Activated CD4-positive, alpha-beta T cell treated with anti-CD3 and anti-CD28 coated beads, Interleukin-2, amount 10 ng/mL, durations not matched to agents 7 days and 5 days (primary cell): ENCODE results near the gene CDH4. TPM values are rescaled to one million over a fixed set of nuclear protein-coding genes. Genes with fewer than 3 reads are reported as not detected.

Experiments used
- CTCF ChIA-PET: fragments of 350-600 bp; sonication (Branson Sonifier 250); formaldehyde crosslinking; loops from one replicate; lab custom pipeline; 2021; ENCODE audit warnings: antibody characterized with exemption; lab: Charles Lee
- POLR2A ChIA-PET: fragments of 350-600 bp; sonication (Branson Sonifier 250); formaldehyde crosslinking; loops from one replicate; lab custom pipeline; 2021; ENCODE audit warnings: antibody characterized with exemption; lab: Charles Lee
- DNase-seq: peaks from one replicate; pipeline ENCODE4 v3.0.0-alpha.2; 2020
- H3K27ac Mint-ChIP-seq: one replicate; pipeline ENCODE4 v1.8.0; 2021; ENCODE audit warnings: mild to moderate bottlenecking, moderate library complexity, mixed read lengths
- H3K27me3 Mint-ChIP-seq: one replicate; pipeline ENCODE4 v1.8.0; 2021; ENCODE audit warnings: mixed read lengths
- H3K36me3 Mint-ChIP-seq: one replicate; pipeline ENCODE4 v1.8.0; 2021; ENCODE audit warnings: low read depth, mixed read lengths
- H3K4me1 Mint-ChIP-seq: one replicate; pipeline ENCODE4 v1.8.0; 2021; ENCODE audit warnings: mixed read lengths
- H3K4me3 Mint-ChIP-seq: one replicate; pipeline ENCODE4 v1.8.0; 2021; ENCODE audit warnings: mild to moderate bottlenecking, moderate library complexity, mixed read lengths
- H3K9me3 Mint-ChIP-seq: one replicate; pipeline ENCODE4 v1.8.0; 2021; ENCODE audit warnings: mixed read lengths
- total RNA-seq, 2 experiments: library from RNA; stranded (reverse); gene quantifications; one replicate each; pipeline ENCODE4 v1.2.3, GENCODE V29; 2021

The CDH4 gene
- total RNA-seq, 2 experiments from 2014 or later: not detected

DNA sequence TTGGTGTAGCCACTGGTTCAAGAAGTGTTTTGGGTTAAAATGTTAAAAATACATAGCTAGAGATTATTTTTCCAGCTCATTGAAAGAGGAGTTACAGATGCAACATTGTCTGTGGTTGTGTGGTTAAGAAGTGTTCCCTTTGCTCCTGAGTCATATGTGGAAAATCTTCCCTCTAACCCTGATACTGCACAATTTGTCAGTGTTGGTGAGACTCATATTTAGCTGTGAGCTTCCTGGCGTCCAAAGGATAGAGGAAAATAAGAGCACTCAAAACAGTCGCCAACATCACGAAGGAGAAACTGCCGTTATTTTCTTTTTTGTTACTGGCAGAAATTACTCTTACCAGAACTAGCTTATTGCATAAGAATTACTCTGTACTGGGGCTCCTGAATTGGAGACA lies 250.4 kb downstream of the CDH4 start:
- Mint-ChIP-seq H3K4me3 (no peak overlapping the region), H3K9me3 (peaks cover 3% of the 10 kb centered on the region), H3K27me3 (no peaks in the 10 kb centered on the region), H3K36me3 (no peaks in the 10 kb centered on the region), H3K27ac (no peak overlapping the region), H3K4me1 (no peaks in the 10 kb centered on the region)
- CTCF ChIA-PET: interaction anchor here (1.1 kb wide), 1 partner anchor 22 kb away, joined by 3 read pairs; no protein-coding TSS in a partner anchor
- POLR2A ChIA-PET: no interaction called here
- DNase-seq: no peak

DNA sequence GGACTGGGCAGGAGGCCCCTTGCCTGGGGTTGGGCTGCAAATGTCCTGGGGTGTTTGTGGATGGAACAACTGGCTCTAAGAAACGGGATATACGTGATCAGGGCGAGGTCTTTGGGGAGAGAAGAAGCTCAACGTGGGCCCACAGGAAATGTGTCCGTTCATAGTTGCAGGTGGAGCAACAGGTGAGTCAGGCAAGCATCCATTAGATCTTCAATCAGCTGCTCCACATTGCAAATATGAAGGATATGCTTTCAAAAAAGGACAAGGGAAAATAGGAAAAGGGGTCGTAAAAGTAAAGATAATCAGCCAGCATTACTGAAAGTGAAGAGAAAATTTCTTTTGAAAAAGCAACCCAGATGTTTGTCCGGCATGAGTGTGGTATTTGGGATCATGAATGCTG lies 251.0 kb downstream of the CDH4 start:
- Mint-ChIP-seq H3K9me3 (peaks cover 3% of the 10 kb centered on the region), H3K4me3 (no peak overlapping the region), H3K27ac (no peak overlapping the region), H3K27me3 (no peaks in the 10 kb centered on the region), H3K36me3 (no peaks in the 10 kb centered on the region), H3K4me1 (no peaks in the 10 kb centered on the region)
- CTCF ChIA-PET: no interaction called here
- DNase-seq: no peak
- POLR2A ChIA-PET: no interaction called here

DNA sequence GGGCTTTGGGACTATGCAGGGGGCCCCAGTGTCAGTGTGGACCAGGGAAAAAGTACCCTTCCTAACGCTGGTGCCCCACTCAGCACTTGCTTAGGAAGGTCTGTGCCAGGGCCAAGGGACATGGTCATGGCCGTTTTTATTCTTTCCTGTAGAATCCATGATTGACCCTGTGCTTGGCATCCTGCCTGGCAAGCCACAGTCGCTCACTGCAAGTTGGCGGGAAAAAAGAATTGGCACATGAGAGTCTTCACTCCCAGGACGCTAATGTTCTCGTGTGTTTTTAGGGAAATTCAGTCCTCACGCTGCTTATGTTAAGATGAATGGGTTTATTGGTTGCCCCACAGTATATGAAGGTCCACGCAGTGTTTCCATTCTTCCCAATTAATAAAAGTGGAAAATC lies 253.4 kb downstream of the CDH4 start:
- Mint-ChIP-seq H3K4me1 (no peaks in the 10 kb centered on the region), H3K36me3 (no peaks in the 10 kb centered on the region), H3K27ac (no peak overlapping the region), H3K9me3 (peaks cover 3% of the 10 kb centered on the region), H3K4me3 (no peak overlapping the region), H3K27me3 (no peaks in the 10 kb centered on the region)
- no peak for DNase-seq
- ChIA-PET CTCF (no interaction called here), POLR2A (no interaction called here)

DNA sequence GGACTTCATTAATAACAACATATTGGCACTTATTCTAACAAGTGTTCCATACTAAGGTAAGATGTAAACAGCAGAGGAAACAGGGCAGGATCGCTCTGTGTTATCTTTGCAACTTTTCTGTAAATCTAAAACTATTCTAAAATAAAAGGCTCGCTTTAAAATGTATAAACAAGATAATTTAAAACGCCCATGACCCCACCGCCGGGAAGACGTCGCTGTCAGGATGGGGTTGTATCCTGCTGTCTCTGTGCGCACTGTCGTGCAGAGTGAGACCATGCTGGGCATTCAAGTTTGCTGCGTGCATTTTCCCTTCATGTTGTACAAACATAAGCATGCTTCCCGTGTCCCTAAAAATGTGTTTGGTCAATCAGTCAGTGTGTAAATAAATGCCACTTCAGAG lies 255.7 kb downstream of the CDH4 start:
- H3K4me1 Mint-ChIP-seq: no peaks in the 10 kb centered on the region
- ChIA-PET POLR2A (no interaction called here), CTCF (no interaction called here)
- no peak overlapping the region for H3K27ac Mint-ChIP-seq
- H3K9me3 Mint-ChIP-seq: no peaks in the 10 kb centered on the region
- H3K27me3 Mint-ChIP-seq: no peaks in the 10 kb centered on the region
- no peak for DNase-seq
- no peak overlapping the region for H3K4me3 Mint-ChIP-seq
- no peaks in the 10 kb centered on the region for H3K36me3 Mint-ChIP-seq

DNA sequence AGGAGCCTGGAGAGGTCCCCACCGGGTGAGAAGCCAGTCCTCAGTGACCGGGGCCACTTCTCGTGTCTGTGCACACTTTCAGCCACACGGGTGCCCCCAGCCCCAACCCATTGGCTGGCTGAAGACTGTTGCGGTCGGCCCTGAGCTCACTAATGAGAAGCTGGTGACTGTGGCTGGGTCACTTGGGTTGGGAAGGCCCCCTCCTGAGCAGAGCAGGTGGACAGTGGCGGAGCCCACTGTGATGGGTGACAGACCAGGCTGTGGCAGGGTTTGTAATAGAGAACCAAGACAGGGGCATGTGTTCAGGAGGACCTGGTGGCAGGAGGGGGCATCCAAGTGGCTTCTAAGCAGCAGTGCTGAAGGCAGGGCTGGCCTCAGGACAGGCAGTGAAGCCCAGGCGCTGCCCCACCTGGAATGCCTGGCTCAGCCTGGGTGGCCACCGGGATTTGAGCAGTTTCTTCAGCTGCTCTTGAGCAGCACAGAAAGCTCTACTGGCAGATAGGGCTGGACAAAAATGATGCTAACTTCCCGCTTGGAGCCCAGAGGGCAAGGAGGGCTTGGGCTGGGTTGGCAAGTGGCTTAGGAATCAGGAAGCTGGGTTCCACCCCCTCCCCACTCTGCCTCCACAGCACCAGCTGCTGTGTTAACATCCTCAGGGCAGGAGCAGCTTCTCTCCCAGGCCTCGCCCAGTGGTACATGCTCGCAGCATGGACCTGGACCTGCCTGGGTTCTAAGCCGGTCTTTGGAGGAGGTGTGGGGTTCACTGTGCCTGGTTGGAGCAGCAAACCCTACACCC lies 256.4 kb downstream of the CDH4 start:
- H3K27me3 Mint-ChIP-seq: no peaks in the 10 kb centered on the region
- ChIA-PET POLR2A (no interaction called here), CTCF (no interaction called here)
- no peak overlapping the region for H3K4me3 Mint-ChIP-seq
- H3K36me3 Mint-ChIP-seq: no peaks in the 10 kb centered on the region
- no peak for DNase-seq
- H3K4me1 Mint-ChIP-seq: no peaks in the 10 kb centered on the region
- no peak overlapping the region for H3K27ac Mint-ChIP-seq
- H3K9me3 Mint-ChIP-seq: no peaks in the 10 kb centered on the region

DNA sequence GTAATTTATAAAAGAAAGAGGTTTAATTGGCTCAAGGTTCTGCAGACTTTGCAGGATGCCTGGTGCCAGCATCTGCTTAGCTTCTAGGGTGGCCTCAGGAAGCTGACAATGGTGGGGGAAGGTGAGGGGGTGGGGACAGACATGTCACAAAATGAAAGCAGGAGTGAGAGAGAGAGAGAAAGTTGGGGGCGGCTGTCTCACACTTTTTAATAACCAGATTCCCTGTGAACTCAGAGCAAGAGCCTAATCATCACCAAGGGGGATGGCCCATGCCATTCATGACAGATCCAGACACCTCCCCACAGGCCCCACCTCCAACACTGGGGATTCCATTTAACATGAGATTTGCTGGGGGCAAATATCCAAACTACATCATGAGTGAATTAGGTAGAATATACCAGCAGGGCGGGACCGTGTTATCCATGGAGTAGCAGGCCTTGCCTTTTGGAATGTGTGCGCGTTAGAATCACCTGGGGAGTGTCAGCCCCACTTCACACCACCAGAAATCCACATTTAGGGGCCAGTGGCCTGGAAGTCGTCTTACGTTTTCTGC lies 258.8 kb downstream of the CDH4 start:
- H3K4me1 Mint-ChIP-seq: no peaks in the 10 kb centered on the region
- H3K27ac Mint-ChIP-seq: no peak overlapping the region
- ChIA-PET POLR2A (no interaction called here), CTCF (no interaction called here)
- H3K27me3 Mint-ChIP-seq: no peaks in the 10 kb centered on the region
- H3K9me3 Mint-ChIP-seq: no peaks in the 10 kb centered on the region
- H3K4me3 Mint-ChIP-seq: no peak overlapping the region
- H3K36me3 Mint-ChIP-seq: no peaks in the 10 kb centered on the region
- no peak for DNase-seq

DNA sequence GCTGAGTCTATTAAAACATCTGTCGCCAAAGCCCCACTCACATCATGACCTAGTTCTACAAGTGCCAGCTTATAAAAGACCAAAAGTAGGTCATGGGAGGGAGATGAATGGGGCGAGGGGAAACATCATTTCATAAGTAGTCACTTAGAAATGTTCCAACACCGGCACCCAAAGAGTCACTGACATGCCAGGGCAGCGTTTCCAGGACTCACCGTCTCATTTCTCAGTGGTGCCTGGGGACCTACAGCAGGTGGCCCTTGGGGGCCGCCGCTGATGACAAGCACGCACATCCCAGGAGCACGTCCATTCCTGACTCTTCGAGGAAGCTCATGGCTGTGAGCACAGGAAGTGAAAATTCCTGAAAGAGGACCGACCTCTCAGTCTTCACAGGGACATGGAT lies 260.4 kb downstream of the CDH4 start:
- H3K36me3 Mint-ChIP-seq: no peaks in the 10 kb centered on the region
- POLR2A ChIA-PET: no interaction called here
- no peaks in the 10 kb centered on the region for H3K9me3 Mint-ChIP-seq
- CTCF ChIA-PET: no interaction called here
- DNase-seq: no peak
- H3K4me1 Mint-ChIP-seq: no peaks in the 10 kb centered on the region
- H3K4me3 Mint-ChIP-seq: no peak overlapping the region
- no peaks in the 10 kb centered on the region for H3K27me3 Mint-ChIP-seq
- no peak overlapping the region for H3K27ac Mint-ChIP-seq

DNA sequence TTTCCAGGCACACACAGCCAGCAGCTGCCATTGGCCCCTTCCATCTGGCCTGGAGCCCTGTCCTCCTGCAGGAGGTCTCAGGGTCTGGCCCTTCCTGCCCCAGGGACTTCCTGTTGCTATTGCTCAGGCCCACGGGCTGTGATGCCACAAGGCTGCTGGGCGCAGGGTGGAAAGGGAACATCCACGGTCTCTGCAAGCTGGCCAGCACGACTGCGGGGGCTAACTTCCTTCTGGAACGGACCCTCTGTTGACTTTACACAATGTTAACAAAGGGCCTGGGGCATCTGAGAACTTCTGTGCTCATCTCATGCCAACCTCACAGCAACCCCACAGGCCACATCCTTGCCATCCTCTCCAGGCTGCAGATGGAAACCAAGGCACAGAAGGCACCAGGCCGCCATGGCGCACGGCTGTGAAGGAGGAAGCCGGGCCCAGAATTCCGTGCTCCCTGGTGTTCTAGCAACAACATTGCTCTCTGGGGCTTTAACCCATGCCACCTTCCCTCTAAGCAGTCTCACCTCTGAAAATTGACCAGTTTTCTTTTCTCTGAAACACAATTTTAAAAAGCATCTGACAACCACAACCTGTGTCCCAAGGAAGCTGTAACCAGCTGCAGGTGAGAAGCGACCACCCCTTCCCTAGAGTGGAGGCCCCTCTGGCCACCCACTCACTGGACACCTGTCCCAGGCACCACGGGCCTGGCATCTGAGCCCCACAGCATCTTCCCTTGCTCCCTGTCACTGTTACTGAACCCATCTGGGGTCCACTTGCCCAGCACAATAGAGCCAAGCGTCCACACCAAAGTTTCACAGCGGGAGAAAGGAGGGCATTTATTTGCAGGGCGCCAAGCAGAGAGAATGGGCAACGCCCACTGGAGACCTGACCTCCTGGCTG lies 261.3 kb downstream of the CDH4 start:
- Mint-ChIP-seq H3K36me3 (no peaks in the 10 kb centered on the region), H3K27ac (no peak overlapping the region), H3K4me3 (no peak overlapping the region), H3K27me3 (no peaks in the 10 kb centered on the region), H3K9me3 (no peaks in the 10 kb centered on the region), H3K4me1 (no peaks in the 10 kb centered on the region)
- ChIA-PET CTCF (no interaction called here), POLR2A (no interaction called here)
- DNase-seq: no peak

DNA sequence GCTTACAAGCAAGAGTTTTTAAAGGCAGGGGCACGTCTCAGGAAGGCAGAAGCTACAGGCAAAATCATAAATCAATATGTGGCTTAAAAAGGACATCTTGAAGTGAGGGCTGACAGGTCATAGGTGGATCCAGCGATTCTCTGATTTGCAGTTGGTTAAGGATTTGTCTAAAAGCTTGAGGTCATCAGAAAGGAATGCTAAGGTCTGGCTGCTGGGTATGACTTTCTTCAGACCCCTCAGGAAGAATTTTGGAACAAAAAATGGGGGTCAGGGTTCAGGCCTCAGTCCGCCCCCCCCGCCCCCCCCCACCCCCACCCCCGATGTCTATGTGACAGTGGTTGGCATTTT lies 261.9 kb downstream of the CDH4 start:
- CTCF ChIA-PET: no interaction called here

DNA sequence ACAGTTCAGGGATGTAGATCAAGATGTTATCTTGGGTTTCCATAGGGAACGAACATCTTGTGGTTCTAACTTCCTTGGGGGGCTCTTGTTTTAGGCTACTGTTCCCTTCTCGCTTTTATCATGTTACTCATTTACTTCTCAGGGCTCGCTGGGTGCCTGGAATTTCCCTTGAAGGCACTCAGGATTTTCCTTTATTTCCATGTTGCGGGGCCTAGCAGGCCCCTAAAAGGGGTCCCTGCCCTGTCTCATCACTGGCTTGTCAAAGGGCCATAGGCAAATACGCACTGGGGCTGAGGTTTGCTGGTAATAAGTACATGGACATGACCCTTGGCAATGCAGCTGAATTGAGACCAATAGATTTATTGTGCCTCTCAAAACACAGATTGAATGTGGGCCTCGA lies 262.3 kb downstream of the CDH4 start:
- no peaks in the 10 kb centered on the region for H3K27me3 Mint-ChIP-seq
- H3K4me3 Mint-ChIP-seq: no peak overlapping the region
- H3K36me3 Mint-ChIP-seq: no peaks in the 10 kb centered on the region
- H3K4me1 Mint-ChIP-seq: no peaks in the 10 kb centered on the region
- POLR2A ChIA-PET: no interaction called here
- CTCF ChIA-PET: no interaction called here
- peaks cover 4% of the 10 kb centered on the region for H3K9me3 Mint-ChIP-seq
- no peak for DNase-seq
- H3K27ac Mint-ChIP-seq: no peak overlapping the region

More for the DNA sequence above, 261.9 kb downstream of the CDH4 start:
- no peaks in the 10 kb centered on the region for H3K36me3 Mint-ChIP-seq
- H3K4me1 Mint-ChIP-seq: no peaks in the 10 kb centered on the region
- no peak overlapping the region for H3K4me3 Mint-ChIP-seq
- DNase-seq: no peak
- POLR2A ChIA-PET: no interaction called here
- H3K9me3 Mint-ChIP-seq: peaks cover 4% of the 10 kb centered on the region
- no peak overlapping the region for H3K27ac Mint-ChIP-seq
- H3K27me3 Mint-ChIP-seq: no peaks in the 10 kb centered on the region

DNA sequence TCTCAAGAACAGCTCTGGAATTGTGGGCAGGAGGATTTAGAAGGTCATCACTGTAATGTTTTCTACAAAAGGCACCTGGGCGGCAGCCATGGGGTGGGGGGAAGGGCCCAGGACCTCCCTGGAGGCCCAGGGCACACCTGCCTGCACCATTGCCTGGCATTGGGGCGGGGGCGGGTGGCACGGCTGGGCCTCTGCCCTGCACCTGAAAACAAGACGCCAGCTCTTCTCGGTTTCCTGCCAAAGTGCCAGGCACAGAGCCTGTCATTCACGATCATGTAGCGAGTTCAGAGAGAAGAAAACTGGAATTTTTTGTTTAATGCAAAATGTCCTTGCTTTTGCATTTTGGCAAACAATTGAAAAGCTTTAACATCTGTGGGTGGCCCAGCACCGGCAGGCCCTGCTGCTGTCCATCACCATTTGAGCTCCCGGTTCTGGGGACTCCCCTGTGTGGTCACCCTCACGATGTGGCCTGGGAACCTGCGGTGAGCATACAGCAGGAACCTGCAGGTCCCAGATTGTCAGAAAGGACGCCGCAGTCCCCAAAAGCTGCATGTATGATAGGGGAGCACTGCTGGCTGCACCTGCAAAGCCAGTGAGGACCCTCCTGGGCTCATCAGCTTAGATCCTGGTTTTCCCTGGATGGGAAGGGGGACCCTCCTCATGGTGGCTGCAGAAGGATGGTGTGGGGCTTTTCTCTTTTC lies 262.9 kb downstream of the CDH4 start:
- Mint-ChIP-seq H3K9me3 (peaks cover 4% of the 10 kb centered on the region), H3K27me3 (no peaks in the 10 kb centered on the region), H3K36me3 (no peaks in the 10 kb centered on the region), H3K4me3 (no peak overlapping the region), H3K27ac (no peak overlapping the region), H3K4me1 (no peaks in the 10 kb centered on the region)
- POLR2A ChIA-PET: no interaction called here
- DNase-seq: no peak
- CTCF ChIA-PET: no interaction called here

DNA sequence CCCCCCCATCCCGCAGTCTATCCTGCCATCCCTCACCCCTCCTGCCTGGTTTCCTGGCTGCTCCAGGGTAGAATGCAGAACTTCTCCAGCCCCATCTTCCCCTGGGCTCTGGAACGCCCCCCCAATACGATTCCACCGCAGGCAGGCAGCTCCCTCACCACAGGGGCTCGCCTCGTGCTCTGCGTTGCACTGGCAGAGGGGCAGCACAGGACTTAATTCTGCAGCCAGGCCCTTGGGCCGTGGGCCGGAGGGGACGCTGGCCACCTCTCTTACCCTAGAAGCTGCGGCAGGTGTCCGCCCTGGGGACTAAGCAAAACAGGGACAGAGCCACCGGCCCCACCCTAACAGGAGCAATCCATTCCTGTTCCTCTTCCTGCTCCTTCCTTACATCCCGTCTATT lies 263.9 kb downstream of the CDH4 start:
- Mint-ChIP-seq H3K27me3 (no peaks in the 10 kb centered on the region), H3K9me3 (peaks cover 4% of the 10 kb centered on the region), H3K4me1 (no peaks in the 10 kb centered on the region), H3K27ac (no peak overlapping the region), H3K36me3 (no peaks in the 10 kb centered on the region), H3K4me3 (no peak overlapping the region)
- CTCF ChIA-PET: no interaction called here
- no peak for DNase-seq
- POLR2A ChIA-PET: no interaction called here
